Measurements from ENCODE around the gene MMP10.
A peak's percentile ranks its signal among the peaks of the same experiment; 100 is the strongest.

Gene MMP10

DNA sequence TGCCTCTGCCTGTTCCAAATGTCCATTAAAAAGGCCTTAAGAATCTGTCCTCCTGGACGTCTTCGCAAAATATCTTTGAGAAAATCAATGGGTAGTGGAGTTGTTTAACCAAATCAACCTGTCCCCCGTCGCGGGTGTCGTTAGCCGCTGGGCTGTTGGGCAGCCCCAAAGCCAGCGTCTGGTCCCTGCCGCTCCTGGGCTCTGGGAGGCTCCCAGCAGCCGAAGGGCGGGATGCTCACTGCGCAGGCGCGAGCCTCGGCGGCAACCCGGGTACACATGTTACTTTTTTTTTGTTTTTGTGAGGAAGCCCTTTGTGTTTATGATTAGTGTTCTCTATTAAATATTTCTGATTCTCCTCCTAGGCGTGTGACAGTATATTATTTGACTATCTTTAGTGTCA is 12.6 kb downstream of the MMP10 start:
- ATAC-seq, result peak; percentile 50; the same call in 1 of the 3 replicates
- TF ChIP-seq, protein P1, sequence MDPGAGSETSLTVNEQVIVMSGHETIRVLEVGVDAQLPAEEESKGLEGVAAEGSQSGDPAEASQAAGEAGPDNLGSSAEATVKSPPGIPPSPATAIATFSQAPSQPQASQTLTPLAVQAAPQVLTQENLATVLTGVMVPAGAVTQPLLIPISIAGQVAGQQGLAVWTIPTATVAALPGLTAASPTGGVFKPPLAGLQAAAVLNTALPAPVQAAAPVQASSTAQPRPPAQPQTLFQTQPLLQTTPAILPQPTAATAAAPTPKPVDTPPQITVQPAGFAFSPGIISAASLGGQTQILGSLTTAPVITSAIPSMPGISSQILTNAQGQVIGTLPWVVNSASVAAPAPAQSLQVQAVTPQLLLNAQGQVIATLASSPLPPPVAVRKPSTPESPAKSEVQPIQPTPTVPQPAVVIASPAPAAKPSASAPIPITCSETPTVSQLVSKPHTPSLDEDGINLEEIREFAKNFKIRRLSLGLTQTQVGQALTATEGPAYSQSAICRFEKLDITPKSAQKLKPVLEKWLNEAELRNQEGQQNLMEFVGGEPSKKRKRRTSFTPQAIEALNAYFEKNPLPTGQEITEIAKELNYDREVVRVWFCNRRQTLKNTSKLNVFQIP (CRISPR knock-in tag; IDR thresholded peaks at IDR 0.05; ENCODE audit: borderline replicate concordance, low read depth), result no peak
- TF ChIP-seq ZNF8 (CRISPR knock-in tag; IDR thresholded peaks at IDR 0.05) (no peak), ZC3H10 (CRISPR knock-in tag; IDR thresholded peaks at IDR 0.05) (no peak), GLIS3 (CRISPR knock-in tag; IDR thresholded peaks at IDR 0.05) (no peak), PPARA (CRISPR knock-in tag; IDR thresholded peaks at IDR 0.05; ENCODE audit: borderline replicate concordance) (no peak), ESRRG (CRISPR knock-in tag; IDR thresholded peaks at IDR 0.05) (no peak), ZFP30 (CRISPR knock-in tag; IDR thresholded peaks at IDR 0.05) (no peak), ARNTL (CRISPR knock-in tag; IDR thresholded peaks at IDR 0.05; ENCODE audit: borderline replicate concordance, low read depth) (no peak), SNAI2 (CRISPR knock-in tag; IDR thresholded peaks at IDR 0.05) (no peak), TCF4 (CRISPR knock-in tag; IDR thresholded peaks at IDR 0.05; ENCODE audit: borderline replicate concordance) (no peak), ZNF70 (CRISPR knock-in tag; IDR thresholded peaks at IDR 0.05) (no peak)
- TF ChIP-seq, protein P2, sequence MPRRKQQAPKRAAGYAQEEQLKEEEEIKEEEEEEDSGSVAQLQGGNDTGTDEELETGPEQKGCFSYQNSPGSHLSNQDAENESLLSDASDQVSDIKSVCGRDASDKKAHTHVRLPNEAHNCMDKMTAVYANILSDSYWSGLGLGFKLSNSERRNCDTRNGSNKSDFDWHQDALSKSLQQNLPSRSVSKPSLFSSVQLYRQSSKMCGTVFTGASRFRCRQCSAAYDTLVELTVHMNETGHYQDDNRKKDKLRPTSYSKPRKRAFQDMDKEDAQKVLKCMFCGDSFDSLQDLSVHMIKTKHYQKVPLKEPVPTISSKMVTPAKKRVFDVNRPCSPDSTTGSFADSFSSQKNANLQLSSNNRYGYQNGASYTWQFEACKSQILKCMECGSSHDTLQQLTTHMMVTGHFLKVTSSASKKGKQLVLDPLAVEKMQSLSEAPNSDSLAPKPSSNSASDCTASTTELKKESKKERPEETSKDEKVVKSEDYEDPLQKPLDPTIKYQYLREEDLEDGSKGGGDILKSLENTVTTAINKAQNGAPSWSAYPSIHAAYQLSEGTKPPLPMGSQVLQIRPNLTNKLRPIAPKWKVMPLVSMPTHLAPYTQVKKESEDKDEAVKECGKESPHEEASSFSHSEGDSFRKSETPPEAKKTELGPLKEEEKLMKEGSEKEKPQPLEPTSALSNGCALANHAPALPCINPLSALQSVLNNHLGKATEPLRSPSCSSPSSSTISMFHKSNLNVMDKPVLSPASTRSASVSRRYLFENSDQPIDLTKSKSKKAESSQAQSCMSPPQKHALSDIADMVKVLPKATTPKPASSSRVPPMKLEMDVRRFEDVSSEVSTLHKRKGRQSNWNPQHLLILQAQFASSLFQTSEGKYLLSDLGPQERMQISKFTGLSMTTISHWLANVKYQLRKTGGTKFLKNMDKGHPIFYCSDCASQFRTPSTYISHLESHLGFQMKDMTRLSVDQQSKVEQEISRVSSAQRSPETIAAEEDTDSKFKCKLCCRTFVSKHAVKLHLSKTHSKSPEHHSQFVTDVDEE (CRISPR knock-in tag; IDR thresholded peaks at IDR 0.05), result no peak
- TF ChIP-seq, protein P3, sequence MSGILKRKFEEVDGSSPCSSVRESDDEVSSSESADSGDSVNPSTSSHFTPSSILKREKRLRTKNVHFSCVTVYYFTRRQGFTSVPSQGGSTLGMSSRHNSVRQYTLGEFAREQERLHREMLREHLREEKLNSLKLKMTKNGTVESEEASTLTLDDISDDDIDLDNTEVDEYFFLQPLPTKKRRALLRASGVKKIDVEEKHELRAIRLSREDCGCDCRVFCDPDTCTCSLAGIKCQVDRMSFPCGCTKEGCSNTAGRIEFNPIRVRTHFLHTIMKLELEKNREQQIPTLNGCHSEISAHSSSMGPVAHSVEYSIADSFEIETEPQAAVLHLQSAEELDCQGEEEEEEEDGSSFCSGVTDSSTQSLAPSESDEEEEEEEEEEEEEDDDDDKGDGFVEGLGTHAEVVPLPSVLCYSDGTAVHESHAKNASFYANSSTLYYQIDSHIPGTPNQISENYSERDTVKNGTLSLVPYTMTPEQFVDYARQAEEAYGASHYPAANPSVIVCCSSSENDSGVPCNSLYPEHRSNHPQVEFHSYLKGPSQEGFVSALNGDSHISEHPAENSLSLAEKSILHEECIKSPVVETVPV (CRISPR knock-in tag; IDR thresholded peaks at IDR 0.05), result no peak
- TF ChIP-seq, protein P4, sequence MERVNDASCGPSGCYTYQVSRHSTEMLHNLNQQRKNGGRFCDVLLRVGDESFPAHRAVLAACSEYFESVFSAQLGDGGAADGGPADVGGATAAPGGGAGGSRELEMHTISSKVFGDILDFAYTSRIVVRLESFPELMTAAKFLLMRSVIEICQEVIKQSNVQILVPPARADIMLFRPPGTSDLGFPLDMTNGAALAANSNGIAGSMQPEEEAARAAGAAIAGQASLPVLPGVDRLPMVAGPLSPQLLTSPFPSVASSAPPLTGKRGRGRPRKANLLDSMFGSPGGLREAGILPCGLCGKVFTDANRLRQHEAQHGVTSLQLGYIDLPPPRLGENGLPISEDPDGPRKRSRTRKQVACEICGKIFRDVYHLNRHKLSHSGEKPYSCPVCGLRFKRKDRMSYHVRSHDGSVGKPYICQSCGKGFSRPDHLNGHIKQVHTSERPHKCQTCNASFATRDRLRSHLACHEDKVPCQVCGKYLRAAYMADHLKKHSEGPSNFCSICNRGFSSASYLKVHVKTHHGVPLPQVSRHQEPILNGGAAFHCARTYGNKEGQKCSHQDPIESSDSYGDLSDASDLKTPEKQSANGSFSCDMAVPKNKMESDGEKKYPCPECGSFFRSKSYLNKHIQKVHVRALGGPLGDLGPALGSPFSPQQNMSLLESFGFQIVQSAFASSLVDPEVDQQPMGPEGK (CRISPR knock-in tag; IDR thresholded peaks at IDR 0.05; ENCODE audit: borderline replicate concordance), result no peak

DNA sequence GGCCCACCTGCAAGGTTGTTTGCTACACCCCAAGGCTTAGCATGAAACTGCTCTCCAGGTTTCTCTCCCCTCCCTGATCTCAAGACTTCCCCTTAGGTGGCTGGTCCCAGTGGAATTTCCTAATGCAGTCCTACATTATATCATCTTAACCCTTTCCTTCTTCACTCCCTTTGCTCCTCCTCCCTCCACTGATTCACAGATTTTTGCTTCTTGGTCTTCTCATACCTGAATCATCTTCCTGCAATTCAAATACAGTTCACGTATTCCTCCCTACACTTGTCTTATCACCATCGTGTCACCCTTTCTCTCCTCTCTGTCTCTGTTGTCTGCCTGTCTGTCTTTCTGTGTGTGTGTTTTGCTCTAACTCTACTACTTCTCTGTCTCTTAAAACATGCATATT is 17.0 kb downstream of the MMP10 start:
- no peak for ATAC-seq
- TF ChIP-seq ZNF565 (CRISPR knock-in tag; conservative IDR thresholded peaks at IDR 0.05; ENCODE audit: low read depth) (no peak), ZNF70 (CRISPR knock-in tag; IDR thresholded peaks at IDR 0.05) (no peak), PPARA (CRISPR knock-in tag; IDR thresholded peaks at IDR 0.05; ENCODE audit: borderline replicate concordance) (no peak), TCF4 (CRISPR knock-in tag; IDR thresholded peaks at IDR 0.05; ENCODE audit: borderline replicate concordance) (no peak), GLIS3 (CRISPR knock-in tag; IDR thresholded peaks at IDR 0.05) (no peak), CSDC2 (CRISPR knock-in tag; IDR thresholded peaks at IDR 0.05) (no peak)
- TF ChIP-seq, protein P5, sequence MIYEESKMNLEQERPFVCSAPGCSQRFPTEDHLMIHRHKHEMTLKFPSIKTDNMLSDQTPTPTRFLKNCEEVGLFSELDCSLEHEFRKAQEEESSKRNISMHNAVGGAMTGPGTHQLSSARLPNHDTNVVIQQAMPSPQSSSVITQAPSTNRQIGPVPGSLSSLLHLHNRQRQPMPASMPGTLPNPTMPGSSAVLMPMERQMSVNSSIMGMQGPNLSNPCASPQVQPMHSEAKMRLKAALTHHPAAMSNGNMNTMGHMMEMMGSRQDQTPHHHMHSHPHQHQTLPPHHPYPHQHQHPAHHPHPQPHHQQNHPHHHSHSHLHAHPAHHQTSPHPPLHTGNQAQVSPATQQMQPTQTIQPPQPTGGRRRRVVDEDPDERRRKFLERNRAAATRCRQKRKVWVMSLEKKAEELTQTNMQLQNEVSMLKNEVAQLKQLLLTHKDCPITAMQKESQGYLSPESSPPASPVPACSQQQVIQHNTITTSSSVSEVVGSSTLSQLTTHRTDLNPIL (CRISPR knock-in tag; IDR thresholded peaks at IDR 0.05; ENCODE audit: low read depth), result no peak

DNA sequence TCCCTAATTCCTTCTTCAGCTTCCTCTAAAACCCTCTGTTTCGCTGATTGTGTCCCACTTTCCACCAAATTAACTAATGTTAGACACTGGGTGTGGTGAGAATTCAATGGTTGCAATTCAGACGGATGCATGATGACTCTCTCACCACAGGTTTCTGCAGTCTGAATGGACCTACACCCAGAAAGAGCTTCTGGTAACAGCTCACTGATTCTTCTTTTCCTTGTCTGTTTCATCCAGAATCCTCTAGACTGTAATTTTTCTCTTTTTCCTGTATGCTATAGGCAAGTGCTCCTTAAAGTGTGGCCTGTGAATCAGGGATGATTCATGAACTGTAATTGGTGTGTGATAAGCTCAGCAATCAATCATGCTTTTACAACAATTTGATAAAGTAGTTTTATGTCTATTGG is 18.1 kb downstream of the MMP10 start:
- no peak for TF ChIP-seq SNAI2 (CRISPR knock-in tag; IDR thresholded peaks at IDR 0.05)
- peak; percentile 75 for TF ChIP-seq ISL1 (CRISPR knock-in tag; IDR thresholded peaks at IDR 0.05)
- ATAC-seq, result peak; percentile 65

DNA sequence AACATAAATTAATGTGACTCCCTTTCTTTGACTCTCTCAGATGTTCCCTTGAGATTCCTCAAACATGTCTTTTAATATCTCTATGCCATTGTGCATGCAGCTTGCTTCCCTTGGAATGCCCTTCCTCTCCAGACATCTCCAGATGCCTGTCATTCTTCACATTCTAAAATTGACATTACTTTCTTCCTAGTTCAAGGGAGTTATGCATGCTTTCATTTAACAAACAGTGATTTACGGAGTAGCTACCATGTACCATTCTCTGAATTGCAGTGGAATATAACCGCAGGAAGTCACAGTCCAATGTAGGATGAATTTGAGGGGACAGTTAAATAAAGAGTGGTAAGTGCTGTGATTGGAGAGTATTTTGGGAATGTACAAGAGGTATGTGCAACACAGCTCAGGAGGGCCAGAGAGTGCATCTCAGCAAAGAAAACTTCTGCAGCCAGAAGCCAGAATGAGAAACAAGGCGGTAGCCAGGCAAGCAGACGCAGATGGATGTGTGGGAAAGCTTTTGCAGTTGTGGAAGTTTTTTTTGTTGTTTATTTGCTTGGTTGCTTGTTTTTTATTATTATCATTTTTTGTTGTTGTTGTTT is 18.7 kb downstream of the MMP10 start:
- ATAC-seq, result peak; percentile 77
- TF ChIP-seq ISL1 (CRISPR knock-in tag; IDR thresholded peaks at IDR 0.05) (peak; percentile 82), ZNF70 (CRISPR knock-in tag; IDR thresholded peaks at IDR 0.05) (no peak), ZNF8 (CRISPR knock-in tag; IDR thresholded peaks at IDR 0.05) (no peak)
